Activated CD8-positive, alpha-beta T cell treated with anti-CD3 and anti-CD28 coated beads for 36 hours (primary cell): Measurements from ENCODE around the gene ME3. TPM values are rescaled to one million over a fixed set of nuclear protein-coding genes. Genes with fewer than 3 reads are reported as not detected.

Experiments used
- ATAC-seq: fragments of 200-7000 bp; cut with Tn5 transposase; one replicate; pipeline ENCODE4 v1.10.0; 2021; ENCODE audit warnings: mild to moderate bottlenecking, moderate library complexity
- CTCF ChIA-PET: fragments of 350-600 bp; sonication (Branson Sonifier 250); formaldehyde crosslinking; loops from one replicate; lab custom pipeline; 2021; ENCODE audit warnings: antibody characterized with exemption; lab: Charles Lee
- POLR2A ChIA-PET: fragments of 350-600 bp; sonication (Branson Sonifier 250); formaldehyde crosslinking; loops from one replicate; lab custom pipeline; 2021; ENCODE audit warnings: antibody characterized with exemption; lab: Charles Lee
- DNase-seq: peaks from one replicate; pipeline ENCODE4 v3.0.0-alpha.2; 2020
- H3K27ac Mint-ChIP-seq: one replicate; pipeline ENCODE4 v1.8.0; 2021; ENCODE audit warnings: mild to moderate bottlenecking, mixed read lengths
- H3K27me3 Mint-ChIP-seq: one replicate; pipeline ENCODE4 v1.8.0; 2021; ENCODE audit warnings: mixed read lengths
- H3K36me3 Mint-ChIP-seq: one replicate; pipeline ENCODE4 v1.8.0; 2021; ENCODE audit warnings: low read depth, mixed read lengths
- H3K4me1 Mint-ChIP-seq: one replicate; pipeline ENCODE4 v1.8.0; 2021; ENCODE audit warnings: low read depth, mixed read lengths
- H3K4me3 Mint-ChIP-seq: one replicate; pipeline ENCODE4 v1.8.0; 2021; ENCODE audit warnings: mild to moderate bottlenecking, moderate library complexity, mixed read lengths
- H3K9me3 Mint-ChIP-seq: one replicate; pipeline ENCODE4 v1.8.0; 2021; ENCODE audit warnings: mixed read lengths
- intact Hi-C: fragments of 100-400 bp; cut with micrococcal nuclease; formaldehyde crosslinking; loops from one replicate; pipeline ENCODE4 v1.10.0; 2022
- total RNA-seq, 2 experiments: library from RNA; stranded (reverse); gene quantifications; one replicate each; pipeline ENCODE4 v1.2.3, GENCODE V29; 2021
- TF ChIP-seq, protein P1 (sequence below): fragments of 200-600 bp; IDR thresholded peaks from one replicate; pipeline ENCODE4 v1.8.0; 2022; ENCODE audit warnings: antibody characterized with exemption, mild to moderate bottlenecking

The ME3 gene
- total RNA-seq, 2 experiments from 2014 or later: 5.0 to 6.2 TPM

DNA sequence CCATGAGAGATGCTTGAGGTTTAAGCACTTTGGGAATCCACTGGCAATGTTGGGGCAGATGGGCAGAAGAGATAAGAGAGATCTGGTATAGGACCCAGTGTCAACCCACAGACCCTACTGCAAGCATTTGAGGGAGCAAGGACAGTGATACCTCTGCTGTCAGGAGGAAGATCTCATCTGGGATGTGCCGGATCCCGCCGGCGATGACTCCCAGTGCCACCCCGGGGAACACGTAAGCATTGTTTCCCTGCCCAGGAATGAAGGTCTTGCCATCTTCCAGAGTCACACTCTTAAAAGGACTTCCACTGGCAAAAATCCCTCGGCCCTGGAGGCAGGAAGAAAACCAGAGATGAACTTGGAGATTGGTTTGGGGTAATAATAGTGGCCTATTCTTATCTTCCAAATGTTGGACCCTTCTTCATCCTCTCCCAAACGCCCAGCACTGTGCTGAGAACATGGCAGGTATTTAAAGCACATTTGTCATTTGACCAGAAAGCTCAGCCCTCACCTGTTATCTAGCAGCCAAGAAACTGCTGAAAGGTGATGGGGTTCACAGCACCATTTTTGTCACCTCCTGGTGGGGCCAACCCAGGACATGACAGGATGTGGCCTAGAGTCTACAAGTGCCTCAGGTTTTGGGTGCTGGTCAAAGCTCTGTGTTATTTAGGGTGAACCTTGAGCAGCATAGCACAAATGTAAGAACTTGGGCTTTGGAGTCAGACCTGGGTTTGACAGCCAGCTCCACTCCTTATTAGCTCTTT, 226.1 kb downstream of the ME3 start:
- ATAC-seq: peak; percentile 23

DNA sequence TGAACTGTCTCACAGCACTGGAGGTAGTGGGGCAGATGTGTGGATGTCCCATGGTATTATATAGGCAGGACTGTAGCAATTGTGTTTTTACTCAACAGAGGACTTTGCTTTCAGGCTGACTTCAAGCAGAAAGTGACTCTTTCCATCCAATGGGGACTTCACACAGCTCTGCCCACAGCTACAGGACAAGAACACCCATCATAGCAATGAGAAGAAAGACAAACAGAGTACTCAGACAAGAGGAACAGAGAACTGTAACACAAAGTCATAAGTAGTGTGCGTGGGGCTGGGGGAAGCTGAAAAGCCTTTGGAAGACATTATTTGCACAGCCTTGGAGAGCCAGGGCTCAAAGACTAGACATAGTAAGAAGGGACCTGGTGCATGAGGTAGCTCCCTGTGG, 227.4 kb downstream of the ME3 start:
- TF ChIP-seq, protein P1, sequence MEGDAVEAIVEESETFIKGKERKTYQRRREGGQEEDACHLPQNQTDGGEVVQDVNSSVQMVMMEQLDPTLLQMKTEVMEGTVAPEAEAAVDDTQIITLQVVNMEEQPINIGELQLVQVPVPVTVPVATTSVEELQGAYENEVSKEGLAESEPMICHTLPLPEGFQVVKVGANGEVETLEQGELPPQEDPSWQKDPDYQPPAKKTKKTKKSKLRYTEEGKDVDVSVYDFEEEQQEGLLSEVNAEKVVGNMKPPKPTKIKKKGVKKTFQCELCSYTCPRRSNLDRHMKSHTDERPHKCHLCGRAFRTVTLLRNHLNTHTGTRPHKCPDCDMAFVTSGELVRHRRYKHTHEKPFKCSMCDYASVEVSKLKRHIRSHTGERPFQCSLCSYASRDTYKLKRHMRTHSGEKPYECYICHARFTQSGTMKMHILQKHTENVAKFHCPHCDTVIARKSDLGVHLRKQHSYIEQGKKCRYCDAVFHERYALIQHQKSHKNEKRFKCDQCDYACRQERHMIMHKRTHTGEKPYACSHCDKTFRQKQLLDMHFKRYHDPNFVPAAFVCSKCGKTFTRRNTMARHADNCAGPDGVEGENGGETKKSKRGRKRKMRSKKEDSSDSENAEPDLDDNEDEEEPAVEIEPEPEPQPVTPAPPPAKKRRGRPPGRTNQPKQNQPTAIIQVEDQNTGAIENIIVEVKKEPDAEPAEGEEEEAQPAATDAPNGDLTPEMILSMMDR: no peak
- ATAC-seq: no peak
- Mint-ChIP-seq H3K36me3 (peaks cover 40% of the 10 kb centered on the region), H3K27me3 (no peaks in the 10 kb centered on the region), H3K4me1 (peaks cover 69% of the 10 kb centered on the region), H3K9me3 (peaks cover 1% of the 10 kb centered on the region), H3K4me3 (no peak overlapping the region), H3K27ac (no peak overlapping the region)
- ChIA-PET CTCF (interaction anchor here (1.0 to 1.7 kb wide), 2 partner anchors 11 to 12 kb away, joined by 3 to 4 read pairs; no protein-coding TSS in a partner anchor), POLR2A (no interaction called here)
- intact Hi-C loops: loop anchor here (10.0 kb wide), 2 partner anchors 140 to 500 kb away; partner anchors contain the start of gene HIKESHI
- peak; percentile 21 for DNase-seq

More for the DNA sequence above, 226.1 kb downstream of the ME3 start:
- intact Hi-C loops: loop anchor here (10.0 kb wide), 2 partner anchors 142 to 502 kb away; partner anchors contain the start of gene HIKESHI
- H3K36me3 Mint-ChIP-seq: peaks cover 37% of the 10 kb centered on the region
- peak; percentile 69 for DNase-seq
- no peak overlapping the region for H3K27ac Mint-ChIP-seq
- POLR2A ChIA-PET: no interaction called here
- H3K4me1 Mint-ChIP-seq: peaks cover 56% of the 10 kb centered on the region
- CTCF ChIA-PET: interaction anchor here (1.3 to 1.7 kb wide), 3 partner anchors 9 to 11 kb away, joined by 4 to 6 read pairs (median 5); no protein-coding TSS in a partner anchor
- TF ChIP-seq, protein P1: no peak
- peaks cover 1% of the 10 kb centered on the region for H3K9me3 Mint-ChIP-seq
- no peaks in the 10 kb centered on the region for H3K27me3 Mint-ChIP-seq
- no peak overlapping the region for H3K4me3 Mint-ChIP-seq

DNA sequence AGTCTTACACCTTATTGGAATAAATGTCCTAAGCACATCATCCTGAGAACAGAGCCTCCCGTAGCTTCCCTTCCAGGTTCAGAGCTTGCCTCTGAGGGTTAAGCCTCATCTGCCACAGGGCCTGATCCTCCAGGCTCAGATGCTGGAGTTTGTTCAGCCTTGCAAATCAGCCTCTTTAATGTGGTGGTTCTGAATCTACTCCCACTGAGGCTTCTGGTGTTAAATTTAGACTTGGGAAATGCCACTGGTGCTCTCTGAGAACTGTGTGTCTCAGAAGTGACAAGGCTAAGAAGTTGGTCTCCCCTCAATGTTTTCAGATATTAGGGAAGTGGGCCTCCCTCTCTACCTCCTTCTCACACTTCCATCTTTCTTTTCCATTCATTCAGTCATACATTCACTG, 229.0 kb downstream of the ME3 start:
- Mint-ChIP-seq H3K4me1 (peaks cover 69% of the 10 kb centered on the region), H3K9me3 (peaks cover 1% of the 10 kb centered on the region), H3K36me3 (peaks cover 40% of the 10 kb centered on the region), H3K27ac (no peak overlapping the region), H3K27me3 (no peaks in the 10 kb centered on the region), H3K4me3 (no peak overlapping the region)
- ATAC-seq: no peak
- intact Hi-C loops: loop anchor here (10.0 kb wide), 2 partner anchors 139 to 499 kb away; partner anchors contain the start of gene HIKESHI
- POLR2A ChIA-PET: no interaction called here
- TF ChIP-seq, protein P1: no peak
- DNase-seq: peak; percentile 24
- CTCF ChIA-PET: interaction anchor here (1.5 kb wide), 1 partner anchor 14 kb away, joined by 3 read pairs; no protein-coding TSS in a partner anchor

DNA sequence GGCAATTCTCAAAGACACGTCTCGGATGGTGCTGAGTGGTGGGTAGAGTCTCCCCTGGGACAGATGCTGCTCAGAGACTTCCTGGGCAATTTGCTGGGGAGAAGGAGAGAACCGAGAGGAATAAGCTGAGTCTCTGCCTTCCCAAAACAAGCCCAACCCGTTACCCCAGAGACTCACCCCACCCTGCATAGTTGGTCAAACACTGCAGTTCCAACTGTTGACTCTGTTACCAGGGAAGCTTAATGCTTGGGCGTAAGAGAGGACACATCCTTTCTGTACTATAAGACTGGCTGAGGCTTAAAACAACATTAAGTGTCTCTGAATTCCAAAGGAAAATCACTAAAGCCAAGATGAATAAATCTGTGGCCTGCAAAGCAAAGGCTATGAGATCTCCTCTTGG, 229.6 kb downstream of the ME3 start:
- TF ChIP-seq, protein P1: no peak
- H3K4me3 Mint-ChIP-seq: peak overlapping the region; percentile 14
- DNase-seq (no peak), ATAC-seq (peak; percentile 8)
- no peaks in the 10 kb centered on the region for H3K27me3 Mint-ChIP-seq
- H3K36me3 Mint-ChIP-seq: peaks cover 38% of the 10 kb centered on the region
- H3K4me1 Mint-ChIP-seq: peaks cover 69% of the 10 kb centered on the region
- H3K9me3 Mint-ChIP-seq: peaks cover 1% of the 10 kb centered on the region
- ChIA-PET CTCF (interaction anchor here (1.5 to 2.9 kb wide), 2 partner anchors 15 to 166 kb away, joined by 3 to 9 read pairs; no protein-coding TSS in a partner anchor), POLR2A (no interaction called here)
- H3K27ac Mint-ChIP-seq: no peak overlapping the region
- intact Hi-C loops: loop anchor here (10.0 kb wide), 2 partner anchors 138 to 498 kb away; partner anchors contain the start of gene HIKESHI
